ENCODE data around the gene NEURL3.

NEURL3 gene

GRCh38 chr2:96489261-96489660 lies 15.9 kb downstream of the NEURL3 start:
- H3K9me3 ChIP-seq (ENCODE audit: control insufficient read depth, insufficient read depth, low read depth, low read length): no peaks in the 10 kb centered on the region
- no peak for TF ChIP-seq ZNF830 (tag by site-specific recombination; IDR thresholded peaks at IDR 0.05; ENCODE audit: low read depth)
- TF ChIP-seq, protein P1, sequence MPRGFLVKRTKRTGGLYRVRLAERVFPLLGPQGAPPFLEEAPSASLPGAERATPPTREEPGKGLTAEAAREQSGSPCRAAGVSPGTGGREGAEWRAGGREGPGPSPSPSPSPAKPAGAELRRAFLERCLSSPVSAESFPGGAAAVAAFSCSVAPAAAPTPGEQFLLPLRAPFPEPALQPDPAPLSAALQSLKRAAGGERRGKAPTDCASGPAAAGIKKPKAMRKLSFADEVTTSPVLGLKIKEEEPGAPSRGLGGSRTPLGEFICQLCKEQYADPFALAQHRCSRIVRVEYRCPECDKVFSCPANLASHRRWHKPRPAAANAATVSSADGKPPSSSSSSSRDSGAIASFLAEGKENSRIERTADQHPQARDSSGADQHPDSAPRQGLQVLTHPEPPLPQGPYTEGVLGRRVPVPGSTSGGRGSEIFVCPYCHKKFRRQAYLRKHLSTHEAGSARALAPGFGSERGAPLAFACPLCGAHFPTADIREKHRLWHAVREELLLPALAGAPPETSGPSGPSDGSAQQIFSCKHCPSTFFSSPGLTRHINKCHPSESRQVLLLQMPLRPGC (tag by site-specific recombination; IDR thresholded peaks at IDR 0.05): no peak
- TF ChIP-seq MYNN (tag by site-specific recombination; IDR thresholded peaks at IDR 0.05; ENCODE audit: borderline replicate concordance): no peak
- TF ChIP-seq GLI2 (tag by site-specific recombination; IDR thresholded peaks at IDR 0.05; ENCODE audit: borderline replicate concordance, low read depth): no peak
- no peak for TF ChIP-seq ZNF266 (tag by site-specific recombination; IDR thresholded peaks at IDR 0.05; ENCODE audit: low read depth)
- no peak for TF ChIP-seq ZBTB7A (tag by site-specific recombination; IDR thresholded peaks at IDR 0.05; ENCODE audit: low read depth)
- no peak for TF ChIP-seq ZNF658 (tag by site-specific recombination; IDR thresholded peaks at IDR 0.05)
- no peak for TF ChIP-seq ZNF114 (tag by site-specific recombination; IDR thresholded peaks at IDR 0.05)
- no peak for TF ChIP-seq ZNF623 (tag by site-specific recombination; IDR thresholded peaks at IDR 0.05)
- TF ChIP-seq ZNF777 (tag by site-specific recombination; IDR thresholded peaks at IDR 0.05; ENCODE audit: borderline replicate concordance): no peak
- no peak for TF ChIP-seq ZNF670 (tag by site-specific recombination; IDR thresholded peaks at IDR 0.05; ENCODE audit: low read depth)
- TF ChIP-seq HIC1 (tag by site-specific recombination; IDR thresholded peaks at IDR 0.05): no peak
- no peak for TF ChIP-seq HOXC10 (CRISPR knock-in tag; IDR thresholded peaks at IDR 0.05)
- no peak for TF ChIP-seq ZNF23 (tag by site-specific recombination; IDR thresholded peaks at IDR 0.05; ENCODE audit: borderline replicate concordance)
- TF ChIP-seq, protein P2, sequence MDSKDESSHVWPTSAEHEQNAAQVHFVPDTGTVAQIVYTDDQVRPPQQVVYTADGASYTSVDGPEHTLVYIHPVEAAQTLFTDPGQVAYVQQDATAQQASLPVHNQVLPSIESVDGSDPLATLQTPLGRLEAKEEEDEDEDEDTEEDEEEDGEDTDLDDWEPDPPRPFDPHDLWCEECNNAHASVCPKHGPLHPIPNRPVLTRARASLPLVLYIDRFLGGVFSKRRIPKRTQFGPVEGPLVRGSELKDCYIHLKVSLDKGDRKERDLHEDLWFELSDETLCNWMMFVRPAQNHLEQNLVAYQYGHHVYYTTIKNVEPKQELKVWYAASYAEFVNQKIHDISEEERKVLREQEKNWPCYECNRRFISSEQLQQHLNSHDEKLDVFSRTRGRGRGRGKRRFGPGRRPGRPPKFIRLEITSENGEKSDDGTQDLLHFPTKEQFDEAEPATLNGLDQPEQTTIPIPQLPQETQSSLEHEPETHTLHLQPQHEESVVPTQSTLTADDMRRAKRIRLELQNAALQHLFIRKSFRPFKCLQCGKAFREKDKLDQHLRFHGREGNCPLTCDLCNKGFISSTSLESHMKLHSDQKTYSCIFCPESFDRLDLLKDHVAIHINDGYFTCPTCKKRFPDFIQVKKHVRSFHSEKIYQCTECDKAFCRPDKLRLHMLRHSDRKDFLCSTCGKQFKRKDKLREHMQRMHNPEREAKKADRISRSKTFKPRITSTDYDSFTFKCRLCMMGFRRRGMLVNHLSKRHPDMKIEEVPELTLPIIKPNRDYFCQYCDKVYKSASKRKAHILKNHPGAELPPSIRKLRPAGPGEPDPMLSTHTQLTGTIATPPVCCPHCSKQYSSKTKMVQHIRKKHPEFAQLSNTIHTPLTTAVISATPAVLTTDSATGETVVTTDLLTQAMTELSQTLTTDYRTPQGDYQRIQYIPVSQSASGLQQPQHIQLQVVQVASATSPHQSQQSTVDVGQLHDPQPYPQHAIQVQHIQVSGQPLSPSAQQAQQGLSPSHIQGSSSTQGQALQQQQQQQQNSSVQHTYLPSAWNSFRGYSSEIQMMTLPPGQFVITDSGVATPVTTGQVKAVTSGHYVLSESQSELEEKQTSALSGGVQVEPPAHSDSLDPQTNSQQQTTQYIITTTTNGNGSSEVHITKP (tag by site-specific recombination; IDR thresholded peaks at IDR 0.05): no peak
- TF ChIP-seq ZNF221 (tag by site-specific recombination; IDR thresholded peaks at IDR 0.05; ENCODE audit: borderline replicate concordance): no peak
- TF ChIP-seq SP2 (tag by site-specific recombination; IDR thresholded peaks at IDR 0.05): no peak
- TF ChIP-seq ZNF521 (tag by site-specific recombination; IDR thresholded peaks at IDR 0.05): no peak
- TF ChIP-seq ZNF19 (tag by site-specific recombination; IDR thresholded peaks at IDR 0.05; ENCODE audit: low read depth): no peak
- no peak for TF ChIP-seq ZNF433 (tag by site-specific recombination; IDR thresholded peaks at IDR 0.05; ENCODE audit: low read depth)
- no peaks in the 10 kb centered on the region for H3K36me3 ChIP-seq (ENCODE audit: control insufficient read depth in 2 of 2, insufficient read depth in 1 of 2, low read length in 2 of 2)
- POLR2A ChIA-PET: interaction anchor here (0.7 kb wide), 1 partner anchor 233 kb away, joined by 4 read pairs; no protein-coding TSS in a partner anchor
- H3K4me3 ChIP-seq (ENCODE audit: low read depth, low read length): no peak overlapping the region
- CTCF ChIA-PET: interaction anchor here (0.6 to 1.7 kb wide), 2 partner anchors 20 to 80 kb away, joined by 4 to 6 read pairs; no protein-coding TSS in a partner anchor
- no peak overlapping the region for H3K27ac ChIP-seq (ENCODE audit: extremely low read depth, low read depth, low read length)
- H3K4me1 ChIP-seq (ENCODE audit: control insufficient read depth, insufficient read depth, low read length): no peaks in the 10 kb centered on the region

All from HEK293 (cell line).